Transverse colon (tissue), 4 donors: ENCODE measurements around the gene GMNC. TPM values are rescaled to one million over a fixed set of nuclear protein-coding genes. Genes with fewer than 3 reads are reported as not detected.

Experiments
- DNase-seq: peaks from one replicate; pipeline ENCODE4 v3.0.0-alpha.2; 2019
- H3K27ac ChIP-seq, 4 donors: fragments of 200-600 bp; sonication (generic); 2 replicates each; pipeline ENCODE4 v1.5.1; 2016 to 2018; ENCODE audit warnings: inconsistent platforms in 4 of 4
- H3K27me3 ChIP-seq: fragments of 200-600 bp; sonication (generic); 2 replicates; pipeline ENCODE4 v1.5.1; 2017; ENCODE audit warnings: inconsistent platforms
- H3K36me3 ChIP-seq, 4 donors: fragments of 200-600 bp; sonication (generic); 2 replicates each; pipeline ENCODE4 v1.5.1; 2017 to 2019; ENCODE audit warnings: inconsistent platforms in 4 of 4
- H3K4me1 ChIP-seq, 4 donors: fragments of 200-600 bp; sonication (generic); 2 replicates each; pipeline ENCODE4 v1.5.1; 2017 to 2020; ENCODE audit warnings: inconsistent platforms in 4 of 4
- H3K4me3 ChIP-seq, 4 donors: fragments of 200-600 bp; sonication (generic); 1 replicate in 1 of 4; 2 replicates in 3 of 4; pipeline versions ENCODE4 v1.5.1 to v1.6.1; 2017 to 2019; ENCODE audit warnings: inconsistent platforms in 4 of 4
- H3K9me3 ChIP-seq, 2 donors: fragments of 200-600 bp; sonication (generic); 2 replicates each; pipeline ENCODE4 v1.5.1; 2017 to 2019; ENCODE audit warnings: inconsistent platforms in 2 of 2
- CTCF ChIP-seq, 5 experiments: fragments of 200-600 bp in 3 of 5; fragments of 450-650 bp in 2 of 5; sonication (generic) in 3 of 5; IDR thresholded peaks; 1 replicate in 2 of 5; 2 replicates in 3 of 5; pipeline ENCODE4 v1.5.1; 2016 to 2017; ENCODE audit warnings: antibody characterized with exemption in 5 of 5, inconsistent platforms in 3 of 5, mild to moderate bottlenecking in 2 of 5, moderate library complexity in 1 of 5
- EP300 ChIP-seq: sonication (generic); formaldehyde crosslinking; IDR thresholded peaks from one replicate; pipeline ENCODE4 v1.6.1; 2017; ENCODE audit warnings: antibody characterized with exemption, low read depth
- POLR2A ChIP-seq: fragments of 450-650 bp; IDR thresholded peaks from one replicate; pipeline ENCODE4 v1.6.1; 2016; ENCODE audit warnings: antibody characterized with exemption, mild to moderate bottlenecking, moderate library complexity
- POLR2AphosphoS5 ChIP-seq, 3 donors: sonication (generic); formaldehyde crosslinking; IDR thresholded peaks; one replicate each; pipeline ENCODE4 v1.6.1; 2016; ENCODE audit warnings: antibody characterized with exemption in 3 of 3
- WGBS, 2 donors: methylation state at CpG; one replicate each; pipeline ENCODE4 v1.1.5; 2018; ENCODE audit warnings: low coverage in 1 of 2; 5-methylcytosine and 5-hydroxymethylcytosine counted together
- in situ Hi-C, 4 donors: fragments of 200-750 bp; cut with MboI; loops; one replicate each; pipeline versions ENCODE4 v1.15.0 to v1.15.1; 2017; ENCODE audit warnings: low sequenced_read_pairs in 3 of 4, low pct_ligation_motif_present in 1 of 4, low pct_unique_long_range_greater_than_20kb in 1 of 4
- intact Hi-C: fragments of 100-400 bp; cut with DNase I; formaldehyde crosslinking; loops from one replicate; pipeline ENCODE4 v1.15.1; 2023; ENCODE audit warnings: low total_unique reads
- total RNA-seq, 4 donors: library from RNA; depleted of rRNA; stranded (reverse); fragments of >200 nt; gene quantifications; one replicate each; pipeline ENCODE4 v1.1.0, GENCODE V29; 2016

The GMNC gene
- total RNA-seq, 4 donors from 2014 or later: not detected

GRCh38 chr3:190902292-190902691 is 39.8 kb upstream of the GMNC start:
- intact Hi-C loops: no loop called here
- Histone ChIP-seq H3K27ac (no peak overlapping the region), H3K4me1 (no peaks in the 10 kb centered on the region), H3K27me3 (no peaks in the 10 kb centered on the region), H3K9me3 (no peaks in the 10 kb centered on the region), H3K36me3 (no peaks in the 10 kb centered on the region), H3K4me3 (no peak overlapping the region)
- TF ChIP-seq POLR2A (no peak), EP300 (no peak), CTCF (IDR thresholded peaks at IDR 0.05) (no peak), POLR2AphosphoS5 (IDR thresholded peaks at IDR 0.05) (no peak)
- DNase-seq: no peak
- in situ Hi-C loops: no loop called here
- 45 to 56% methylated on average over 2 of the region's 2 CpGs for WGBS, 2 donors

GRCh38 chr3:190892395-190892902 is 30.0 kb upstream of the GMNC start:
- WGBS, 2 donors: 76 to 79% methylated on average over 3 to 4 of the region's 4 CpGs
- Histone ChIP-seq H3K9me3 (peaks cover 0 to 5% of the 10 kb centered on the region in 2 donors), H3K4me3 (no peak overlapping the region), H3K36me3 (no peaks in the 10 kb centered on the region), H3K27ac (no peak overlapping the region), H3K4me1 (no peaks in the 10 kb centered on the region), H3K27me3 (no peaks in the 10 kb centered on the region)
- in situ Hi-C loops (no loop called here), intact Hi-C loops (no loop called here)
- TF ChIP-seq CTCF (IDR thresholded peaks at IDR 0.05): no peak
- no peak for DNase-seq

GRCh38 chr3:190886945-190887344 is 24.5 kb upstream of the GMNC start:
- TF ChIP-seq POLR2A (no peak), EP300 (no peak), POLR2AphosphoS5 (IDR thresholded peaks at IDR 0.05) (no peak), CTCF (IDR thresholded peaks at IDR 0.05) (no peak)
- DNase-seq: no peak
- intact Hi-C loops: no loop called here
- H3K4me1 ChIP-seq: no peaks in the 10 kb centered on the region
- no peak overlapping the region for H3K4me3 ChIP-seq
- WGBS, 2 donors: 64 to 77% methylated on average over 5 of the region's 5 CpGs
- no peaks in the 10 kb centered on the region for H3K36me3 ChIP-seq
- no peaks in the 10 kb centered on the region for H3K9me3 ChIP-seq
- H3K27ac ChIP-seq: no peak overlapping the region
- H3K27me3 ChIP-seq: no peaks in the 10 kb centered on the region
- in situ Hi-C loops: no loop called here

GRCh38 chr3:190883973-190884832 is 21.7 kb upstream of the GMNC start:
- TF ChIP-seq CTCF (IDR thresholded peaks at IDR 0.05) (peak; percentile 45 to 81 (median 78)), EP300 (no peak)
- in situ Hi-C loops (no loop called here), intact Hi-C loops (no loop called here)
- Histone ChIP-seq H3K4me1 (no peaks in the 10 kb centered on the region), H3K4me3 (no peak overlapping the region), H3K36me3 (no peaks in the 10 kb centered on the region), H3K27me3 (no peaks in the 10 kb centered on the region), H3K9me3 (no peaks in the 10 kb centered on the region), H3K27ac (no peak overlapping the region)
- DNase-seq: peak; percentile 21
- WGBS, 2 donors: 21 to 26% methylated on average over 7 of the region's 7 CpGs
